HepG2 (cell line): ENCODE data around the gene NCAPD2. TPM values are rescaled to one million over a fixed set of nuclear protein-coding genes. Genes with fewer than 3 reads are reported as not detected.

Experiments
- CHD4 ChIP-seq: fragments of 200-600 bp; sonication (generic); IDR thresholded peaks from 2 replicates; pipeline ENCODE4 v1.7.0; 2017; ENCODE audit warnings: mild to moderate bottlenecking, low read length, borderline replicate concordance
- CTCF ChIP-seq: sonication (generic); formaldehyde crosslinking; IDR thresholded peaks from 2 replicates; pipeline ENCODE4 v1.5.0; 2020; ENCODE audit warnings: mild to moderate bottlenecking, missing genetic modification reagents, moderate library complexity
- MBD4 ChIP-seq: IDR thresholded peaks from 2 replicates; pipeline ENCODE4 v1.6.1; 2012; ENCODE audit warnings: low read length, inconsistent platforms, borderline replicate concordance
- MED13 ChIP-seq: sonication (generic); formaldehyde crosslinking; IDR thresholded peaks from 2 replicates; pipeline ENCODE4 v1.5.0; 2020; ENCODE audit warnings: missing genetic modification reagents
- MEIS1 ChIP-seq: sonication (generic); formaldehyde crosslinking; IDR thresholded peaks from 2 replicates; pipeline ENCODE4 v1.9.0; 2021; ENCODE audit warnings: mild to moderate bottlenecking, missing genetic modification reagents, moderate library complexity, borderline replicate concordance
- NKX3-1 ChIP-seq: sonication (generic); formaldehyde crosslinking; IDR thresholded peaks from 2 replicates; pipeline ENCODE4 v1.5.0; 2020; ENCODE audit warnings: missing genetic modification reagents
- NR2F2 ChIP-seq: IDR thresholded peaks from 2 replicates; pipeline ENCODE4 v1.6.1; 2012; ENCODE audit warnings: low read depth, inconsistent platforms, borderline replicate concordance
- POLR2A ChIP-seq, 2 experiments: IDR thresholded peaks; 2 replicates each; pipeline ENCODE4 v1.6.1; 2011; ENCODE audit warnings: low read depth in 2 of 2, low read length in 2 of 2, mild to moderate bottlenecking in 1 of 2, moderate library complexity in 1 of 2; ENCODE audit not compliant: insufficient read depth in 1 of 2
- SOX5 ChIP-seq: IDR thresholded peaks from 2 replicates; pipeline ENCODE4 v1.6.1; 2016; ENCODE audit warnings: borderline replicate concordance
- TEAD3 ChIP-seq: optimal IDR thresholded peaks from 2 replicates; pipeline ENCODE3; 2016; ENCODE audit warnings: borderline replicate concordance
- YEATS4 ChIP-seq: sonication (generic); formaldehyde crosslinking; IDR thresholded peaks from 2 replicates; pipeline ENCODE4 v1.4.0; 2020; ENCODE audit warnings: missing genetic modification reagents, borderline replicate concordance
- ZBTB4 ChIP-seq: sonication (generic); formaldehyde crosslinking; IDR thresholded peaks from 2 replicates; pipeline ENCODE4 v1.4.0; 2020; ENCODE audit warnings: missing genetic modification reagents, mild to moderate bottlenecking, borderline replicate concordance
- ZNF12 ChIP-seq: sonication (generic); formaldehyde crosslinking; IDR thresholded peaks from 2 replicates; pipeline ENCODE4 v1.5.0; 2020; ENCODE audit warnings: missing genetic modification reagents
- ZNF138 ChIP-seq: sonication (generic); formaldehyde crosslinking; IDR thresholded peaks from 2 replicates; pipeline ENCODE4 v1.5.0; 2020; ENCODE audit warnings: mild to moderate bottlenecking, low read depth, missing genetic modification reagents
- ZNF350 ChIP-seq: sonication (generic); formaldehyde crosslinking; IDR thresholded peaks from 2 replicates; pipeline ENCODE4 v1.4.0; 2020; ENCODE audit warnings: mild to moderate bottlenecking, low read depth, missing genetic modification reagents, borderline replicate concordance
- ZNF691 ChIP-seq: sonication (generic); formaldehyde crosslinking; IDR thresholded peaks from 2 replicates; pipeline ENCODE4 v1.4.0; 2020; ENCODE audit warnings: missing genetic modification reagents, low read depth, mild to moderate bottlenecking, borderline replicate concordance
- ZNF747 ChIP-seq: sonication (generic); formaldehyde crosslinking; IDR thresholded peaks from 2 replicates; pipeline ENCODE4 v1.8.1; 2023; ENCODE audit warnings: missing genetic modification reagents, mild to moderate bottlenecking, borderline replicate concordance
- ZNF773 ChIP-seq: sonication (generic); formaldehyde crosslinking; IDR thresholded peaks from 2 replicates; pipeline ENCODE4 v1.4.0; 2020; ENCODE audit warnings: missing genetic modification reagents, borderline replicate concordance
- polyA plus RNA-seq, 8 experiments: library from polyadenylated mRNA; depleted of rRNA in 3 of 8; stranded (reverse) in 7 of 8; unstranded in 1 of 8; fragments of >200 nt; fragmentation: Illumina TruSeq in 4 of 8; extraction: Trizol in 4 of 8; gene quantifications; 2 replicates each; pipeline versions ENCODE4 v1.2.1 to v1.2.3, GENCODE V29; 2011 to 2016; ENCODE audit warnings: low read depth in 4 of 8, missing spikeins in 1 of 8, mixed read lengths in 1 of 8; ENCODE audit not compliant: insufficient read depth in 1 of 8
- total RNA-seq, 5 experiments: library from RNA; depleted of rRNA; stranded (reverse); fragments of >200 nt; fragmentation: Illumina TruSeq; extraction: Trizol; gene quantifications; 2 replicates each; pipeline ENCODE4 v1.2.3, GENCODE V29; 2016; ENCODE audit warnings: low read depth in 1 of 5
- TF ChIP-seq, protein P1 (sequence below): sonication (generic); formaldehyde crosslinking; IDR thresholded peaks from 2 replicates; pipeline ENCODE4 v1.4.0; 2020; ENCODE audit warnings: missing genetic modification reagents, borderline replicate concordance
- TF ChIP-seq, protein P2 (sequence below): sonication (generic); formaldehyde crosslinking; IDR thresholded peaks from 2 replicates; pipeline ENCODE4 v1.5.0; 2020; ENCODE audit warnings: missing genetic modification reagents

Gene NCAPD2
- total and polyA plus RNA-seq, 2 of the 13 experiments (the other 11 are each of a cell fraction or from before 2014, with no cell fraction given): 51.1 to 65.6 TPM

GRCh38 chr12:6470375-6471163, 23.3 kb upstream of the NCAPD2 start, which contains the start of gene VAMP1 (continued):
- peak; percentile 34 for TF ChIP-seq CTCF
- TF ChIP-seq CHD4: no peak
- TF ChIP-seq YEATS4 (CRISPR knock-in tag): no peak; the same call in none of the 2 replicates
- TF ChIP-seq, protein P1, sequence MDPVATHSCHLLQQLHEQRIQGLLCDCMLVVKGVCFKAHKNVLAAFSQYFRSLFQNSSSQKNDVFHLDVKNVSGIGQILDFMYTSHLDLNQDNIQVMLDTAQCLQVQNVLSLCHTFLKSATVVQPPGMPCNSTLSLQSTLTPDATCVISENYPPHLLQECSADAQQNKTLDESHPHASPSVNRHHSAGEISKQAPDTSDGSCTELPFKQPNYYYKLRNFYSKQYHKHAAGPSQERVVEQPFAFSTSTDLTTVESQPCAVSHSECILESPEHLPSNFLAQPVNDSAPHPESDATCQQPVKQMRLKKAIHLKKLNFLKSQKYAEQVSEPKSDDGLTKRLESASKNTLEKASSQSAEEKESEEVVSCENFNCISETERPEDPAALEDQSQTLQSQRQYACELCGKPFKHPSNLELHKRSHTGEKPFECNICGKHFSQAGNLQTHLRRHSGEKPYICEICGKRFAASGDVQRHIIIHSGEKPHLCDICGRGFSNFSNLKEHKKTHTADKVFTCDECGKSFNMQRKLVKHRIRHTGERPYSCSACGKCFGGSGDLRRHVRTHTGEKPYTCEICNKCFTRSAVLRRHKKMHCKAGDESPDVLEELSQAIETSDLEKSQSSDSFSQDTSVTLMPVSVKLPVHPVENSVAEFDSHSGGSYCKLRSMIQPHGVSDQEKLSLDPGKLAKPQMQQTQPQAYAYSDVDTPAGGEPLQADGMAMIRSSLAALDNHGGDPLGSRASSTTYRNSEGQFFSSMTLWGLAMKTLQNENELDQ (CRISPR knock-in tag): no peak
- peak; percentile 35; the same call in 1 of the 2 replicates for TF ChIP-seq ZNF691 (CRISPR knock-in tag)
- peak; percentile 99 to 100 for TF ChIP-seq POLR2A (IDR thresholded peaks at IDR 0.05; ENCODE audit: insufficient read depth in 1 of 2, low read depth in 2 of 2, low read length in 2 of 2)
- TF ChIP-seq ZNF12 (CRISPR knock-in tag): peak; percentile 44; the same call in 1 of the 2 replicates
- TF ChIP-seq ZBTB4: 0 out of 2 replicates have a peak, but pooled peaks have one; percentile 21
- peak; percentile 56 for TF ChIP-seq TEAD3
- peak; percentile 21; the same call in 1 of the 2 replicates for TF ChIP-seq NR2F2
- no peak for TF ChIP-seq ZNF773 (CRISPR knock-in tag)
- TF ChIP-seq, protein P2, sequence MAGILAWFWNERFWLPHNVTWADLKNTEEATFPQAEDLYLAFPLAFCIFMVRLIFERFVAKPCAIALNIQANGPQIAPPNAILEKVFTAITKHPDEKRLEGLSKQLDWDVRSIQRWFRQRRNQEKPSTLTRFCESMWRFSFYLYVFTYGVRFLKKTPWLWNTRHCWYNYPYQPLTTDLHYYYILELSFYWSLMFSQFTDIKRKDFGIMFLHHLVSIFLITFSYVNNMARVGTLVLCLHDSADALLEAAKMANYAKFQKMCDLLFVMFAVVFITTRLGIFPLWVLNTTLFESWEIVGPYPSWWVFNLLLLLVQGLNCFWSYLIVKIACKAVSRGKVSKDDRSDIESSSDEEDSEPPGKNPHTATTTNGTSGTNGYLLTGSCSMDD (CRISPR knock-in tag): no peak
- TF ChIP-seq ZNF350 (CRISPR knock-in tag): peak; percentile 78; the same call in 1 of the 2 replicates
- peak; percentile 36; the same call in 1 of the 2 replicates for TF ChIP-seq NKX3-1
- TF ChIP-seq ZNF138 (CRISPR knock-in tag): no peak; the same call in 1 of the 2 replicates
- no peak for TF ChIP-seq MED13 (CRISPR knock-in tag)
- TF ChIP-seq MBD4: no peak
- TF ChIP-seq ZNF747 (CRISPR knock-in tag): peak; percentile 81; the same call in 1 of the 2 replicates
- TF ChIP-seq MEIS1: no peak
- TF ChIP-seq SOX5 (CRISPR knock-in tag): peak; percentile 24; the same call in 1 of the 2 replicates
